HG02973 (cell line): ENCODE measurements around the gene C3orf22.
"Not testable (repeated sequence)": the region's sequence is repeated elsewhere in the genome, so short reads cannot be mapped to it uniquely, and the experiment has no call there.

Source experiments
- ATAC-seq: cut with Tn5 transposase; IDR thresholded peaks from one replicate; pipeline ENCODE4 v1.9.1; 2021; ENCODE audit warnings: moderate library complexity; ENCODE audit not compliant: unreplicated experiment

The C3orf22 gene

GRCh38 chr3:126544596-126545281 lies 14.0 kb downstream of the C3orf22 start:
- no peak for ATAC-seq

DNA sequence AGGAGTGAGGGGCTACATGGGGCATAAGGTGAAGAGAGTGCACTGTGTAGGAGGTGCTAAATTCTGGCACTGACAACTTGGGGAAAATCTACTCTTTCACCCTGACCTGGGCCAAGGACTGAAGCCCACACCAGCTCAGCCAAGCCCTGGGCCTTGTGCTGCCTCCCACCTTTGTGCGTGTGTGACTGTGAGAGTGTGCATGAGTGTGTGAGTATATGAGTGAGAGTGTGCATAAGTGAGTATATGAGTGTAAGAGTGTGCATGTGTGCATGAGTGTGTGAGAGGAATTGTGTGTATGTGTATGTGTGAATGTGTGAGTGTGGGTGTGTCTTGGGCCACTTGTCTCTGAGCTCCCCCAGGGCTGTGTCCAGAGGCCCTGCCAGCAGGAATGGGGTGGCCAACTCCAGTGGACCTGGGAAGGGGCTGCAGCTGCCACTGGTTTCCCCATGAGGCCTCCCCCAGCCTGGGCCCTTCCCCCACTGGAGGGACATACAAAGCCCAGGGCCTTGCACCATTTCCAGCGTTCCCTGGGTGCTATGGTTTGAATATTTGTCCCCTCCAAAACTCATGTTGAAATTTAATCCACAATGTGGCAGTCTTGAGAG lies 15.2 kb downstream of the C3orf22 start:
- no peak for ATAC-seq

DNA sequence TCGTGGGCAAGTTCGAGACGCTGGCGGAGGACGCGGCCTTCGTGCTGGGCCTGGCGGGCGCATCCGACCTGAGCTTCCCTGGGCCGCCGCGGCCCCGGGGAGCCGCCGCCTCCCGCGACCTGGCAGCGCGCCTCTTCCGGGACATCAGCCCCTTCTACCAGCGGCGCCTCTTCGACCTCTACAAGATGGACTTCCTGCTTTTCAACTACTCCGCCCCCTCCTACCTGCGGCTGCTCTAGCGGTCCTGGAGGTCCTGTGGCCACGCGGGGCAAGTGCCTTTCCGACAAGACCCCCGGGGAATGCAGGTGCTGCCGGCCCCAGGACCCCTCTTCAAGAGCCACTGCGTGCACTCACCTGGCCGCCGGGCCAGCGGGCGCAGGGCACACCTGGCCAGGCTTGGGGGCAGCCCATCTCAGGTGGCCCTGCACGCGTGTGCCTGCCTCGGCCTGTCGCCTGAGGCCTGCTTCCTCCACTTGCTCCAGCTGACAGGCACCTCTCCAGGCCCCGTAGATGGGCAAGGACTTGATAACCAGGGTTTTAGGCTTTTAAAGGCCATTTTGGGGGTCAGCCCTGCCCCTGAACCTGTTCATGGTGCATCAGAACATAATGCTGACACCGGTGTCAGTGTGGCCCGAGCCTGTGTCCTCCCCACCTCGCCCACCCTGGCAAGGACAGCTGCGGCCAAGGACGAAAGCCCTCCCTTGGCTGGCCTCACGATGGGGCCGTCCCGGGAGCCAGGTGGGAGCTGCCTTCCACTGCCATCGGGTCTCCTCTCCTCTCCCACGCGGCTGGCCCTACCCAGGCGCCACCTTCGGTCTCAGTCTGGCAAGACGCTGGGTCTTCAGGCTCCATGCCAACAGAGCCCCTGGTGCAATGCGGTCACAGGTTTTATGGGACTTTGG lies 16.1 kb downstream of the C3orf22 start:
- ATAC-seq: no peak

DNA sequence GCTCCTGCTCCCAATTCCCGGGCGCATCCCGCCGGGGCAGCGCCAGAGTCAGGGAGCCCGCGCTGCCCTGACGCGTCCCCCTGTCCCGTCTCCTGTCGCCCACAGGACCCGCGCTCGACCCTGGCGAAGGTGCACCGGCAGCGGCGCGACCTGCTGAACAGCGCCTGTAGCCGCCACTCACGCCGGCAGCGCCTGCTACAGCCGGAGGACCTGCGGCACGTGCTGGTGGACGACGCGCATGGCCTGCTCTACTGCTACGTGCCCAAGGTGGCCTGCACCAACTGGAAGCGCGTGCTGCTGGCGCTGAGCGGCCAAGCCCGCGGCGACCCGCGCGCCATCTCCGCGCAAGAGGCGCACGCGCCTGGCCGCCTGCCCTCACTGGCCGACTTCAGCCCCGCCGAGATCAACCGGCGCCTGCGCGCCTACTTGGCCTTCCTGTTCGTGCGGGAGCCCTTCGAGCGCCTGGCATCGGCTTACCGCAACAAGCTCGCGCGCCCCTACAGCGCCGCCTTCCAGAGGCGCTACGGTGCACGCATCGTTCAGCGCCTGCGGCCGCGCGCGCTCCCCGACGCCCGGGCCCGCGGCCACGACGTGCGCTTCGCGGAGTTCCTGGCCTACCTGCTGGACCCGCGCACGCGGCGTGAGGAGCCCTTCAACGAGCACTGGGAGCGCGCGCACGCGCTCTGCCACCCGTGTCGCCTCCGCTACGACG lies 16.9 kb downstream of the C3orf22 start:
- no peak for ATAC-seq

DNA sequence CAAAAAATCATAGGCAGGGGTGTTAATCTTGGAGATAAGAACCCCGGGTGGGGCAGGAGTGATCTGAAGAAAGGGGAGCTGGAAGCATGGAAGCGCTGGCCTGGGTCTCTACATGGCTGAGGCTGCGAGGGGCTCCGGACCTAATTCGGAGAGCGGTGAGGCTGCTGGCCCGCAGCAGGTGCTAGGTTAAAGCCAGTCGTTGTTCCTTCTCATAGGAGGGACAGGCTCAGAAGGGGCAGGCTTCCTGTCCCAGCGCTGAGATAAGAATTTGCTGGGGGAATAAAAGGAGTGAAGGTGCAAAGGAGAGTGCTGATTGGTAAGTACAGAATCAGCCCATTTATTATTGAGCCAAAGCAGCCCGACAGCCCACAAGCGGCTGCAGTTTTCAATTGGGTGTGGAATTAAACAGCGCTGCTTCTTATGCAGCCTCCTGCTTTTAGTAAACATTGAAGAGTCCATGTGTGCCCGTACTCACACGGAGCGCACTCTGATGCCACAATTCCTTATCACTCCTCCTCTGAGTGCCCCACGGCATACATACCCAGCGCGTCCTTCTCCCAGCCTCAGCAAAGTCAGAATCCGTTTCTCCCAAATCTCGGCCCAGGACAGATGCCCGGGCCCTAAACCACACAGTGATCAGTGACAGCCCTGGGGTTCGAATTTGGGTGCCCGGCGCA lies 17.6 kb downstream of the C3orf22 start:
- ATAC-seq: no peak

GRCh38 chr3:126540342-126540849 lies 18.3 kb downstream of the C3orf22 start:
- no peak for ATAC-seq

- no peak for ATAC-seq
Measured at GRCh38 chr3:126539558-126540250, 19.0 kb downstream of the C3orf22 start.

DNA sequence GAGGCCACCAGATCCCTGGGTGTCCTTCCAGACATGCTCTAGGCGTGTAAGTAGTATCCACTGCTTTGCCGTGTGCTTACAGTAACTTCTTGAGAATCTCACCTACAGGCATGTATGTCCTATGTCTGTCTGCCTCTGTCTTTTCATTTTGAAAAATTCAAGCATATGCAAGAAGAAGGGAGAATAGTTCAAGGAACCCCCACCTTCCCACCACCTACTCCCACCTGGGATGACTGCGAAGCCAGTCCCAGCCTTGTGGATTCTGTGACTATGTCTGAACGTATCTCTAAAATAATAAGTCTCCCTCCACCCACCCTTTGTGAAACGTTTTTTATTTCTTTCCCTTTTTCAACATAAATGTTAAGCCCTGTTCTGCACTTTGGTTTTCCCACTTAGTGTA lies 19.8 kb downstream of the C3orf22 start:
- no peak for ATAC-seq

DNA sequence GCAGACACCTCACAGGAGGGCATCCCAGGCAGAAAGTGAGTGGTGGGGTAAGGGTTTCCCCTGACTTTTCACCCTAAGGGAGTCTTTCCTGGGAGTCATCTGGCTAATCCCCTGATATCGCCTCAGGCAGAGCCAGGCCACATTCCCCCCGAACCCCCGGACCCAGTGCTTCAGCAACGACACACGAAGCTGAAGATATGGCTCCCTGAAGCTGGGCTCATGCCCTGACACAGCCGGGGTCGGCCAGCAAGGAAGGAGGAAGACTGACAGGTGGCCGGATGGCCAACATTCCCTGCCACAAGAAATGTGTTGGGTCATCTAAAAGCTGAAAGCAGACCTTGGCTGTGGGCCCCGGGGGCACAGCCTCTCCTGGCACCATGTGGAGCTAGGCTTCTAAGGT lies 20.4 kb downstream of the C3orf22 start:
- no peak for ATAC-seq

- no peak for ATAC-seq
Measured at GRCh38 chr3:126537730-126538281, 20.9 kb downstream of the C3orf22 start.

DNA sequence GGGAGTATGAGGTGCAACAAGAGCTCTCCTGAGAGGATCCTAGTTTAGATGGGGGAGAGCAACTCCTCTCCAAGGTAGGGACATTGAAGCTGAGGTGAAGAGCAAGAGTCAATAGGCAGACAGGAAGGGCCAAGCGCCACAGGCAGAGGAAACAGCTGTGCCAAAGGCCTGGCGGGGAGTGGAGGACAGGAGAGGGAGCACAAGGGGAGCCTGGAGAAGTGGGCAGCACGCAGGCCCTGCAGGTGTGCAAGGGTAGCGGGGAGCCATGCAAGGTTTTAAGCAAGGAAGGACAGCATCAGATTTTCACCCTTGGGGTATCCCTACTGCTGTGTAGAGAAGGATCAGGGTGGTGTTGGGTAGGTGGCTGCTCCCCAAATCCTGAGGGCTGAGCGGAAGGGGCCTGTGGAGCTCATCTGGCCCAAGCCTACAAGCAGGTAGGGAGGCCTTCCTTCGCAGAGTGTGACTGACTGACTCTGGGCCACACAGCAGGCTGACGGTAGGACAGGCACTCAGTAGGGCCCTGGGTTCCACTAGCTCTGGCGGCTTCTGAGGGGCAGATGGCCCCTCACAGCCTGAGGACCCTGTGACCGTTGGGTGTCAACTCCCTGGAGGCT lies 21.5 kb downstream of the C3orf22 start:
- ATAC-seq: no peak

- ATAC-seq: no peak
Measured at GRCh38 chr3:126536126-126536525, 22.6 kb downstream of the C3orf22 start.

GRCh38 chr3:126535636-126536035 lies 23.1 kb downstream of the C3orf22 start:
- no peak for ATAC-seq

- ATAC-seq: not testable (repeated sequence)
Measured at GRCh38 chr3:126534716-126535115, 24.0 kb downstream of the C3orf22 start.

GRCh38 chr3:126533506-126533905 lies 25.2 kb downstream of the C3orf22 start:
- no peak for ATAC-seq

DNA sequence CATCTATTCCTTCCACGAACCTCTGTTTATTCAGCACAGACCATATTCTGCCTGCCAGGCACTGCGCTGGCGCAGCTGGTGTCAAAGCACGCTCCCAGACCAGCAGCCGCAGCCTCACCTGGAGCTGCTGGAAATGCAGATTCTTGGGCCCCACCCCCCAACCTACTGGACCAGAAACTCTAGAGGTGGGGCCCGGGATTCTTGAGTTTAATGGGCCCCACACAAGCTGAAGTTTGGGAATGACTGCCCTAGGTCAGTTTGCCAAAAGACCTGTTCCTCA lies 27.7 kb downstream of the C3orf22 start:
- no peak for ATAC-seq

DNA sequence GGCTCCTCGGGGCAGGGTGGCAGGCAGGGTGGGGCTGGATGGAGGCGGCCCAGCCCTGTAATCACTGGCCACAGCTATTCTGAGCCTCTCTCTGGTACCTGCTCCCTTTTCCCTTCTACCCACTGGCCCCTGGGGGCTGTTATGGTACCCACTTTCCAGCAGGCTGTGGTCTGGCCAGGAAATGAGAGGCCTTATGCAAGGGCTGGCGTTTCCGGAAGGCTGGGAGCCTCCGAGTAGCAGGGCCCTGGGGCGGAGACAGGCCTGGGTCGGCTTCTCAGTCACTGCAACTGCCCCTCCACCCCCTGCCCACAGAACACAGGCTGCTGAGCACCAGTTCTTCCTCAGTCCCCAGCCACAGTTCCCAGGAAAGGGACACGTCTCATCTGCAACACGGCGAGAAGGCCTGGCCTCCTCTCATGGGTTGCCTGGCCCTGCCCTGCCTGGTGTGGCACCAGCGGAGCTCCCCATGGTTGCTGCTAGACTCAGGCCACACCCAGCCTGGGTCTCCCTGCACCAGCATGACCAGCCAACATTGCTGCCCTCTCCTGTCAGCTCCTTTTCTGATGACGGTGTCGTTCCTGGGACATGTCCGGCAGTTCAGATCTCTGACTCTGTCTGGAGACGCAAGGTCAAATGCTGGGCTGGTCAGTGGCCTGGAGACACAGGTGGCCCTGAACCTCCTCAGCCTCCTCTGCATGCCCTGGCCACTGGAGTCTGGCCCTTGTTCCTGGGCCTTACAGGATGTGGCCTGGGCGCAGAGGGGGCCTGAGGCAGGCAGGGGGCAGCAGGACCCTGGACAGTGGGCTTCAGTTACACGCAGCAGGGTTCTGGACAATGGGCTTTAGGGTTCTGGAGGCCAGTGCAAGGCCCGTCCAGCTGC lies 28.3 kb downstream of the C3orf22 start:
- ATAC-seq: no peak

DNA sequence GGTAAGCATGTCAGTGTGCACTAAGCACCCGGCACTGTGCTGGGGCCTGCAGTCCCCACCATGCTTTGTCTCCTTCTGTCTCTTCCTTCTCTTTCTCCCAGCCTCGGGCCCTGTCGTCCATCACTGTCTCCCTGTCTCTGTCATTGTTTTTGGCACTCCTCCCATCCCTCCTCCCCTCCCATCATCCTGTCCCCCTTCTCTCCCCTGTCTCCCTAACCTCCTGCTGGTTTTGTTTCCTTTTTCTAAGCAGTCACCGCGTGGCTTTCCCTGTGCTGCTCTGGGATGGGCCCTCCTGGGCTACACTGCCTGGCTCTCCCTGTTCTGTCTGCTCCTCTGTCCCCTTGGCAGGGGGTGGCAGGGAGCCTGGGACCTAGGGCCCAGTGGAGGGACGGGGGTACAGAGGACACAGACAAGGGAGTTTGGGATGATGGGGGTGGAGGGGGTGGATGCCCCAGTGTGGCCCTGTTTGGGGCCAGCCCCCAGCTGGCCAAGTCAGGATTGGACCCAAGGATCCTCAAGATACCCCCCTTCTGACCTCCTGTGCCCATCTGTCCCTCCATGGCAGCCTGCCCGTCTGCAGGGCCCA lies 29.1 kb downstream of the C3orf22 start:
- no peak for ATAC-seq
